Stimulated activated CD8-positive, alpha-beta memory T cell treated with anti-CD3 and anti-CD28 coated beads, Interleukin-12 subunit alpha, Interleukin-12 subunit beta, amount 100 ng/mL, for 24 hours (primary cell): Measurements from ENCODE around the gene HNRNPF.

ENCODE experiments used
- DNase-seq: peaks from one replicate; pipeline ENCODE4 v3.0.0-alpha.2; 2020; ENCODE audit errors: extremely low read depth

The HNRNPF gene

GRCh38 chr10:43376828-43377423, 32.1 kb downstream of the HNRNPF start:
- DNase-seq = no peak

- DNase-seq = no peak
Observed at GRCh38 chr10:43376046-43376635, 32.8 kb downstream of the HNRNPF start.

GRCh38 chr10:43375401-43376020, 33.5 kb downstream of the HNRNPF start:
- no peak for DNase-seq

GRCh38 chr10:43374194-43374593, 34.8 kb downstream of the HNRNPF start:
- no peak for DNase-seq

- DNase-seq = no peak
Observed at GRCh38 chr10:43373461-43373860, 35.5 kb downstream of the HNRNPF start.

GRCh38 chr10:43372765-43373361, 36.1 kb downstream of the HNRNPF start:
- no peak for DNase-seq

GRCh38 chr10:43371418-43371817, 37.6 kb downstream of the HNRNPF start, which contains the start of gene FXYD4:
Gene FXYD4 (plus strand): TSS chr10:43371636. CDS start chr10:43373747, 2,111 bp downstream.
- no peak for DNase-seq

- no peak for DNase-seq
Observed at GRCh38 chr10:43370671-43371215, 38.2 kb downstream of the HNRNPF start.

- DNase-seq = no peak
Observed at GRCh38 chr10:43369921-43370320, 39.1 kb downstream of the HNRNPF start.

- DNase-seq = no peak
Observed at GRCh38 chr10:43365001-43365400, 44.0 kb downstream of the HNRNPF start.

GRCh38 chr10:43362191-43362839, 46.7 kb downstream of the HNRNPF start:
- peak; percentile 95 for DNase-seq

- no peak for DNase-seq
Observed at GRCh38 chr10:43361547-43362190, 47.3 kb downstream of the HNRNPF start.

- no peak for DNase-seq
Observed at GRCh38 chr10:43360086-43360485, 48.9 kb downstream of the HNRNPF start.

- no peak for DNase-seq
Observed at GRCh38 chr10:43355749-43356371, 53.1 kb downstream of the HNRNPF start.

GRCh38 chr10:43354879-43355380, 54.1 kb downstream of the HNRNPF start:
- DNase-seq = no peak

- DNase-seq = no peak
Observed at GRCh38 chr10:43354330-43354635, 54.7 kb downstream of the HNRNPF start.

GRCh38 chr10:43353495-43354329, 55.3 kb downstream of the HNRNPF start:
- DNase-seq = no peak

GRCh38 chr10:43352951-43353350, 56.0 kb downstream of the HNRNPF start:
- no peak for DNase-seq

GRCh38 chr10:43351301-43351700, 57.7 kb downstream of the HNRNPF start:
- no peak for DNase-seq

GRCh38 chr10:43350686-43351085, 58.3 kb downstream of the HNRNPF start:
- DNase-seq = no peak
